ENCODE results near the gene OOSP3.

DNA sequence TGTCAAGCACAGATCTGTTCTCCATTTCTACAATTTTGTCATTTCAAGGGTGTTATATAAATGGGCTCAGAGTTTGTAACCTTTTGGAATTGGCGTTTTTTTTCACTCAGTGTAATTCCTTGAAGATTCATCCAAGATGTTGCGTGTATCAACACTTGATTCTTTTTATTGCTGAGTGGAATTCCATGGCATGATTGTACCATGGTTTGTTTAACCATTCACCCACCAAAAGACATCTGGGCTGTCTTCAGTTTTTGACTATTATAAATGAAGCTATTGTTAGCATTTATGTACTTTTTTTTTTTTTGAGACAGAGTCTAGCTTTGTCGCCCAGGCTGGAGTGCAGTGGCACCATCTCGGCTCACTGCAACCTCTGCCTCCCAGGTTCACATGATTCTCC, 62.5 kb downstream of the OOSP3 start:
- no peak for TF ChIP-seq EZH2 (IDR thresholded peaks at IDR 0.05; ENCODE audit: borderline replicate concordance, low read depth, low read length, severe bottlenecking)
- TF ChIP-seq, protein P1, sequence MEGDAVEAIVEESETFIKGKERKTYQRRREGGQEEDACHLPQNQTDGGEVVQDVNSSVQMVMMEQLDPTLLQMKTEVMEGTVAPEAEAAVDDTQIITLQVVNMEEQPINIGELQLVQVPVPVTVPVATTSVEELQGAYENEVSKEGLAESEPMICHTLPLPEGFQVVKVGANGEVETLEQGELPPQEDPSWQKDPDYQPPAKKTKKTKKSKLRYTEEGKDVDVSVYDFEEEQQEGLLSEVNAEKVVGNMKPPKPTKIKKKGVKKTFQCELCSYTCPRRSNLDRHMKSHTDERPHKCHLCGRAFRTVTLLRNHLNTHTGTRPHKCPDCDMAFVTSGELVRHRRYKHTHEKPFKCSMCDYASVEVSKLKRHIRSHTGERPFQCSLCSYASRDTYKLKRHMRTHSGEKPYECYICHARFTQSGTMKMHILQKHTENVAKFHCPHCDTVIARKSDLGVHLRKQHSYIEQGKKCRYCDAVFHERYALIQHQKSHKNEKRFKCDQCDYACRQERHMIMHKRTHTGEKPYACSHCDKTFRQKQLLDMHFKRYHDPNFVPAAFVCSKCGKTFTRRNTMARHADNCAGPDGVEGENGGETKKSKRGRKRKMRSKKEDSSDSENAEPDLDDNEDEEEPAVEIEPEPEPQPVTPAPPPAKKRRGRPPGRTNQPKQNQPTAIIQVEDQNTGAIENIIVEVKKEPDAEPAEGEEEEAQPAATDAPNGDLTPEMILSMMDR (IDR thresholded peaks at IDR 0.05; ENCODE audit: borderline replicate concordance, extremely low read depth, low read length, poor library complexity, severe bottlenecking), result no peak

Data from DND-41 (cell line).